K562 (cell line): Measurements from ENCODE around the gene PTTG1IP. TPM values are rescaled to one million over a fixed set of nuclear protein-coding genes. Genes with fewer than 3 reads are reported as not detected.
"Not testable (repeated sequence)": the region's sequence is repeated elsewhere in the genome, so short reads cannot be mapped to it uniquely, and the experiment has no call there.

Experiments
- ATAC-seq: fragments of 200-7000 bp; cut with Tn5 transposase; 3 replicates; pipeline ENCODE4 v1.9.1; 2020; ENCODE audit warnings: moderate library complexity
- BruUV-seq: library from RNA; stranded (reverse); fragments of 400-500 nt; replicated peaks from 2 replicates; lab custom pipeline; 2021; lab: Mats Ljungman, UMichigan
- CTCF ChIA-PET: fragments of 300-600 bp; formaldehyde crosslinking; extraction: SDS; loops from one replicate; lab custom pipeline; 2021; ENCODE audit warnings: low intra/inter-chr PET ratio; lab: Yijun Ruan, JAX
- POLR2A ChIA-PET: fragments of 300-600, 350-650 bp; sonication (Branson Sonifier 250); formaldehyde crosslinking; extraction: SDS; loops from one replicate; lab custom pipeline; 2021; ENCODE audit warnings: antibody characterized with exemption, inconsistent platforms; lab: Yijun Ruan, JAX
- DNase-seq, 4 experiments: peaks; one replicate each; pipeline versions ENCODE4 v3.0.0 to v3.0.0-alpha.2; 2011 to 2018; ENCODE audit warnings: low spot score in 3 of 4, mixed read lengths in 3 of 4; ENCODE audit errors: extremely low read depth in 1 of 4
- FAIRE-seq: peaks from 2 replicates; lab custom pipeline; 2011; peaks lifted over from hg19 to GRCh38; lab: Jason Lieb, UNC
- H2AFZ ChIP-seq: 2 replicates; pipeline ENCODE4 v1.6.0; 2011; ENCODE audit warnings: low read depth, low read length, control low read depth, inconsistent platforms
- H3K27ac ChIP-seq: fragments of 200-600 bp; 3 replicates; pipeline ENCODE4 v1.8.0; 2011; ENCODE audit warnings: low read depth, mild to moderate bottlenecking, control low read depth, inconsistent platforms, low read length, moderate library complexity, mixed read lengths; ENCODE audit errors: extremely low read depth
- H3K27me3 ChIP-seq, 2 experiments: fragments of 300-600 bp in 1 of 2; 2 replicates in 1 of 2; 3 replicates in 1 of 2; pipeline versions ENCODE4 v1.6.0 to v1.8.0; 2011; ENCODE audit warnings: inconsistent platforms in 2 of 2, low read length in 2 of 2, mild to moderate bottlenecking in 1 of 2, mixed read lengths in 1 of 2, moderate library complexity in 1 of 2; ENCODE audit not compliant: control insufficient read depth in 2 of 2, insufficient read depth in 2 of 2
- H3K36me3 ChIP-seq: fragments of 300-600 bp; 3 replicates; pipeline ENCODE4 v1.8.0; 2011; ENCODE audit warnings: mild to moderate bottlenecking, low read length, inconsistent platforms; ENCODE audit not compliant: control insufficient read depth, insufficient read depth
- H3K4me1 ChIP-seq, 2 experiments: fragments of 200-600 bp in 1 of 2; replicated peaks in 1 of 2; 2 replicates in 1 of 2; 3 replicates in 1 of 2; pipeline versions ENCODE4 v1.5.1 to v1.8.0; 2011; ENCODE audit warnings: inconsistent platforms in 2 of 2, low read length in 2 of 2, mild to moderate bottlenecking in 1 of 2, mixed read lengths in 1 of 2, moderate library complexity in 1 of 2; ENCODE audit not compliant: control insufficient read depth in 2 of 2, insufficient read depth in 2 of 2
- H3K4me2 ChIP-seq: 2 replicates; pipeline ENCODE4 v1.6.1; 2011; ENCODE audit warnings: low read length, control low read depth, inconsistent platforms, mixed read lengths; ENCODE audit not compliant: insufficient read depth
- H3K4me3 ChIP-seq: fragments of 200-600 bp; sonication (generic), shearing (Covaris generic); 2 replicates; pipeline ENCODE4 v1.5.1; 2016; ENCODE audit warnings: control low read depth, inconsistent platforms
- H3K79me2 ChIP-seq: fragments of 200-600 bp; 3 replicates; pipeline ENCODE4 v1.8.0; 2011; ENCODE audit warnings: low read length, inconsistent platforms; ENCODE audit not compliant: control insufficient read depth, insufficient read depth
- H3K9ac ChIP-seq, 2 experiments: 2 replicates each; pipeline versions ENCODE4 v1.6.0 to v1.6.1; 2011; ENCODE audit warnings: low read depth in 2 of 2, low read length in 2 of 2, control low read depth in 1 of 2, inconsistent platforms in 1 of 2, mild to moderate bottlenecking in 1 of 2, mixed read lengths in 1 of 2; ENCODE audit not compliant: insufficient read depth in 1 of 2
- H3K9me1 ChIP-seq: one replicate; pipeline ENCODE4 v1.6.0; 2011; ENCODE audit warnings: inconsistent platforms, mild to moderate bottlenecking, low read length, moderate library complexity; ENCODE audit not compliant: control insufficient read depth, insufficient read depth
- H3K9me3 ChIP-seq: replicated peaks from 2 replicates; pipeline ENCODE4 v1.5.1; 2011; ENCODE audit warnings: low read depth, low read length, inconsistent platforms; ENCODE audit not compliant: control insufficient read depth, insufficient read depth
- H4K20me1 ChIP-seq: replicated peaks from 2 replicates; pipeline ENCODE4 v1.6.1; 2011; ENCODE audit warnings: low read length, inconsistent platforms, mixed read lengths; ENCODE audit not compliant: control insufficient read depth, insufficient read depth
- HDAC1 ChIP-seq, 2 experiments: fragments of 450-650 bp; IDR thresholded peaks; 2 replicates each; pipeline ENCODE4 v1.6.1; 2016 to 2017; ENCODE audit warnings: inconsistent platforms in 1 of 2, mild to moderate bottlenecking in 1 of 2, moderate library complexity in 1 of 2
- PRDM10 ChIP-seq: fragments of 450-650 bp; IDR thresholded peaks from 2 replicates; pipeline ENCODE4 v1.6.1; 2018; ENCODE audit not compliant: partially characterized antibody
- SMARCC2 ChIP-seq: fragments of 450-650 bp; IDR thresholded peaks from 2 replicates; pipeline ENCODE4 v1.6.1; 2017; ENCODE audit warnings: antibody characterized with exemption, moderate library complexity, mild to moderate bottlenecking, low read depth
- WGBS: fragments of 100-300 bp; shearing (Covaris generic); methylation state at CpG from one replicate; pipeline ENCODE4 v1.1.6; 2016; ENCODE audit warnings: low coverage, mixed read lengths; ENCODE audit not compliant: insufficient coverage; ENCODE audit errors: missing lambda C conversion rate; 5-methylcytosine and 5-hydroxymethylcytosine counted together
- in situ Hi-C: fragments of 300-500 bp; cut with MboI; formaldehyde crosslinking; loops from 4 replicates; pipeline ENCODE4 v1.15.0; 2018; ENCODE audit warnings: inconsistent platforms, mixed read lengths
- intact Hi-C: fragments of 100-400 bp; cut with micrococcal nuclease; formaldehyde crosslinking; loops from 2 replicates; pipeline ENCODE4 v1.14.2; 2022
- polyA plus RNA-seq, 8 experiments: library from polyadenylated mRNA; depleted of rRNA in 4 of 8; stranded (reverse) in 5 of 8; unstranded in 3 of 8; fragments of >200 nt; fragmentation: Nextera tagmentation in 2 of 8; fragmentation: Illumina TruSeq in 1 of 8; extraction: Ambion mirVana in 2 of 8; extraction: Trizol in 1 of 8; gene quantifications; 2 replicates each; pipeline versions ENCODE4 v1.2.1 to v1.2.3, GENCODE V29; 2011 to 2014; ENCODE audit warnings: inconsistent platforms in 1 of 8, missing spikeins in 1 of 8
- total RNA-seq, 7 experiments: library from RNA; depleted of rRNA in 6 of 7; stranded (reverse); fragments of >200 nt in 6 of 7; fragmentation: Illumina TruSeq in 2 of 7; extraction: Trizol in 2 of 7; gene quantifications; 2 replicates each; pipeline versions ENCODE4 v1.2.1 to v1.2.3, GENCODE V29; 2011 to 2021; ENCODE audit warnings: low replicate concordance in 1 of 7
- TF ChIP-seq, protein P1 (sequence below), 2 experiments: fragments of 200-800 bp in 1 of 2; sonication (Bioruptor generic) in 1 of 2; sonication (generic) in 1 of 2; formaldehyde crosslinking in 1 of 2; IDR thresholded peaks in 1 of 2; conservative IDR thresholded peaks in 1 of 2; 2 replicates each; pipeline versions ENCODE4 v1.5.0 to v1.6.1; 2016 to 2020; ENCODE audit warnings: missing compliant biosample characterization in 1 of 2, missing genetic modification characterization in 1 of 2, missing genetic modification reagents in 1 of 2

The PTTG1IP gene
- total and polyA plus RNA-seq, 9 of the 15 experiments (the other 6 are each of a cell fraction or from before 2014, with no cell fraction given), result 5.0 to 99.3 (median 82.4) TPM

DNA sequence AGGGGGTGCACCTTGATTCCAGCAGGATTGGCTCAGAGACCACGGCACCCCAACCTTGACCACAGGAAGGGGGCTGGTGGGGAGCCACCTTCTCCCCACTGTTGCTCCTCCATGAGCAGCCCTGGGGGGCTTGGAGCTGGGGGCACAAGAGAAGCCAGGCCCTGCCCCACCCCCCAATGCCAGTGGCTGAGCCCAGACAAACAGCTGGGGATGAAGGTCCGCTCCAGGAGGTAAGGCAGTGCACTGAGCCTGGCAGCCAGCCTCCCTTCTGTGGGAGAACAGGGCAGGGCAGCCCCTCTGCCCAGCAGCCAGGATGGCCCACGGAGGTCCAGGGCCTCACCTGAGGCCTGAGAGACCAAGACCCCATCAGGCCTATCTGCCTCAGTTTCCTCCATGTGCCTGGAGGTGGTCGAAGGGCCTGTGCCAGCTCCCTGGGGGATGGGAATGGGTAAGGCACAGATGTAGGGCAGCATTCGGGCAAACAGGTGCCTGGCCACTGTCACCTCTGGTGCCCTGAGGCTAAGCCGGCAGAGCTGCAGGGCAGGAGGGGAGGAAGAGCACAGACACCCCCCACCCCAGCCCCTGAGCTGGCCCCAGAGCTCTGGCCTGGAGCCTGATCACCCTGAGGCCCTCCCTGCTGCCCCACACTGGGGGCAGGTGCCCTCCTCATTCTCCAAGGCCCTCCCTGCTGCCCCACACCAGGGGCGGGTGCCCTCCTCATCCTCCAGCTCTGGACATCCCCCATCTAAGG lies 40.1 kb upstream of the PTTG1IP start:
- TF ChIP-seq SMARCC2 (no peak), PRDM10 (peak; percentile 91), HDAC1 (IDR thresholded peaks at IDR 0.05) (no peak)
- TF ChIP-seq, protein P1, sequence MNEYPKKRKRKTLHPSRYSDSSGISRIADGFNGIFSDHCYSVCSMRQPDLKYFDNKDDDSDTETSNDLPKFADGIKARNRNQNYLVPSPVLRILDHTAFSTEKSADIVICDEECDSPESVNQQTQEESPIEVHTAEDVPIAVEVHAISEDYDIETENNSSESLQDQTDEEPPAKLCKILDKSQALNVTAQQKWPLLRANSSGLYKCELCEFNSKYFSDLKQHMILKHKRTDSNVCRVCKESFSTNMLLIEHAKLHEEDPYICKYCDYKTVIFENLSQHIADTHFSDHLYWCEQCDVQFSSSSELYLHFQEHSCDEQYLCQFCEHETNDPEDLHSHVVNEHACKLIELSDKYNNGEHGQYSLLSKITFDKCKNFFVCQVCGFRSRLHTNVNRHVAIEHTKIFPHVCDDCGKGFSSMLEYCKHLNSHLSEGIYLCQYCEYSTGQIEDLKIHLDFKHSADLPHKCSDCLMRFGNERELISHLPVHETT (CRISPR knock-in tag; conservative IDR thresholded peaks at IDR 0.05 in 1 of 2, IDR thresholded peaks at IDR 0.05 in 1 of 2), result 0 out of 4 replicates have a peak, but pooled peaks of 1 of the 2 experiments have one; percentile 5
- TF ChIP-seq, all 486 proteins: peak for 2
- Histone ChIP-seq H3K4me1 (peaks cover 0 to 44% of the 10 kb centered on the region in 2 experiments; a peak in 2 of 5 replicates), H3K9ac (no peak overlapping the region), H3K9me3 (no peaks in the 10 kb centered on the region), H3K36me3 (no peaks in the 10 kb centered on the region), H3K79me2 (no peaks in the 10 kb centered on the region), H3K4me2 (no peak overlapping the region), H3K4me3 (no peak overlapping the region), H2AFZ (no peak overlapping the region), H4K20me1 (no peaks in the 10 kb centered on the region; the same call in 1 of the 2 replicates), H3K27me3 (peaks cover 6 to 33% of the 10 kb centered on the region in 2 experiments; a peak in 4 of 5 replicates), H3K9me1 (no peaks in the 10 kb centered on the region), H3K27ac (no peak overlapping the region)
- POLR2A ChIA-PET, result interaction anchor here (0.7 kb wide), 1 partner anchor 111 kb away, joined by 4 read pairs; no protein-coding TSS in a partner anchor
- CTCF ChIA-PET, result interaction anchor here (1.3 kb wide), 1 partner anchor 120 kb away, joined by 4 read pairs; no protein-coding TSS in a partner anchor
- 29% methylated on average over 7 of the region's 7 CpGs for WGBS
- BruUV-seq, result no TSS peak
- intact Hi-C loops, result no loop called here
- no peak for FAIRE-seq
- in situ Hi-C loops, result no loop called here
- ATAC-seq, result no peak
- DNase-seq, result no peak

DNA sequence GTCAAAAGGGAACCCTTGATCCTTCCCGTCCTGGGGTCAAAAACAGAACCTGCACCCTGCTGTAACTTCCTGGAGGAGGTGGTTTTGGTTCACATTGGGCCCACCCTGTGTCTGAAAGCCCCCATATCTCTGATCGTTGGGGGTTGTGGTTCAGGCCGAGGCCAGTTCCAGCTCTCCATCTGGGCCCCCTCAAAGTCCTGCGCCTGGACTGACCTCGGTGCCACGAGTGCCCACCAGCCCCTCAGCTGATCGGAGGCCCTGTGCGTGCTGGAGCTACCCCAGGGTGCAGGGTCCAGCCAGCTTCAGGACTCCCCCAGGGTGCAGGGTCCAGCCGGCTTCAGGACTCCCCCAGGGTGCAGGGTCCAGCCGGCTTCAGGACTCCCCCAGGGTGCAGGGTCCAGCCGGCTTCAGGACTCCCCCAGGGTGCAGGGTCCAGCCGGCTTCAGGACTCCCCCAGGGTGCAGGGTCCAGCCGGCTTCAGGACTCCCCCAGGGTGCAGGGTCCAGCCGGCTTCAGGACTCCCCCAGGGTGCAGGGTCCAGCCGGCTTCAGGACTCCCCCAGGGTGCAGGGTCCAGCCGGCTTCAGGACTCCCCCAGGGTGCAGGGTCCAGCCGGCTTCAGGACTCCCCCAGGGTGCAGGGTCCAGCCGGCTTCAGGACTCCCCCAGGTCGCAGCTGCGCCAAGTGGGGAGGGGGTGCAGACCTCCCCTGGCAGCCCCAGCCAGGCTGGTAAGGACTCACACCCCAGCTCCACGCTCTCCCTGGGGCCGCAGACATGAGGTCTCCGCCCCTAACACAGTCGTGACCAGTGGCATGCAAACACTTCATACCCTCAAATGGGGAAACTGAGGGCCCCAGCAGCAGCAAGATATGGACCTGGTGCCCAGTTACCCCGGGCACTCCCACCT lies 39.3 kb upstream of the PTTG1IP start:
- in situ Hi-C loops, H3K36me3 ChIP-seq, BruUV-seq, ATAC-seq, H3K9ac ChIP-seq, H2AFZ ChIP-seq, H3K9me1 ChIP-seq, H3K9me3 ChIP-seq, FAIRE-seq, H3K27ac ChIP-seq, H3K4me2 ChIP-seq, H3K79me2 ChIP-seq, intact Hi-C loops, H4K20me1 ChIP-seq, DNase-seq, H3K4me3 ChIP-seq: not testable (repeated sequence)
- ChIA-PET CTCF (interaction anchor here (0.9 kb wide), 1 partner anchor 112 kb away, joined by 5 read pairs; no protein-coding TSS in a partner anchor), POLR2A (interaction anchor here (0.7 kb wide), 1 partner anchor 110 kb away, joined by 4 read pairs; no protein-coding TSS in a partner anchor)
- Histone ChIP-seq H3K27me3 (peaks cover 8 to 30% of the 10 kb centered on the region in 2 experiments; a peak in 4 of 5 replicates), H3K4me1 (peaks cover 3 to 45% of the 10 kb centered on the region in 2 experiments; a peak in 3 of 5 replicates)
- 41% methylated on average over 16 of the region's 25 CpGs for WGBS
